ENCODE measurements around the gene EIF4G3. TPM values are rescaled to one million over a fixed set of nuclear protein-coding genes. Genes with fewer than 3 reads are reported as not detected.

EIF4G3 gene
- total RNA-seq, 1 experiment from 2014 or later = 72.0 TPM

- H3K4me1 Mint-ChIP-seq = no peaks in the 10 kb centered on the region
- no peaks in the 10 kb centered on the region for H4K20me1 ChIP-seq (ENCODE audit: control insufficient read depth, insufficient read depth, insufficient read length)
- peaks cover 41 to 73% (median 73%) of the 10 kb centered on the region in 3 experiments for H3K36me3 Mint-ChIP-seq (ENCODE audit: insufficient read depth in 1 of 3, low read depth in 3 of 3)
- H3K9me3 ChIP-seq (ENCODE audit: control insufficient read depth, low read depth, low read length) = no peaks in the 10 kb centered on the region
- no peak for TF ChIP-seq CTCF (conservative IDR thresholded peaks at IDR 0.05)
- no peaks in the 10 kb centered on the region for H3K27me3 Mint-ChIP-seq (ENCODE audit: low read depth)
- WGBS (ENCODE audit: extremely low coverage, insufficient read length, low lambda C conversion rate) = no CpG with 5 or more reads among the region's 3 CpGs
- no peak overlapping the region for H3T11ph ChIP-seq (ENCODE audit: low read length)
- H3K27ac ChIP-seq (ENCODE audit: insufficient read length, low read depth, low read length) = no peak overlapping the region
- H3K56ac ChIP-seq (ENCODE audit: insufficient read length, low read depth, low read length) = no peak overlapping the region
- DNase-seq = no peak
- no peak overlapping the region for H3K4ac ChIP-seq (ENCODE audit: low read depth, low read length)
- H2AFZ ChIP-seq (ENCODE audit: low read length) = no peak overlapping the region
- H3K18ac ChIP-seq (ENCODE audit: insufficient read length, low read depth, low read length) = no peak overlapping the region
- H3K79me1 ChIP-seq (ENCODE audit: insufficient read depth, low read depth, low read length, poor library complexity, severe bottlenecking) = no peaks in the 10 kb centered on the region
- H3K4me1 ChIP-seq (ENCODE audit: insufficient read depth, low read length) = no peaks in the 10 kb centered on the region
- no peaks in the 10 kb centered on the region for H3K27me3 ChIP-seq (ENCODE audit: insufficient read depth, low read length)
- H3K4me2 ChIP-seq (ENCODE audit: insufficient read depth, insufficient read length, low read length) = no peak overlapping the region
- no peak overlapping the region for H2BK15ac ChIP-seq (ENCODE audit: low read depth, low read length)
- H2BK5ac ChIP-seq (ENCODE audit: insufficient read length, low read length) = no peak overlapping the region
- no peaks in the 10 kb centered on the region for H3K9me3 Mint-ChIP-seq
- no peak overlapping the region for H2BK12ac ChIP-seq (ENCODE audit: insufficient read length, low read depth, low read length)
- no peak overlapping the region for H4K91ac ChIP-seq (ENCODE audit: insufficient read length, low read depth, low read length)
- no peak overlapping the region for H3K4me3 Mint-ChIP-seq
- H2BK120ac ChIP-seq (ENCODE audit: low read depth, low read length, poor library complexity, severe bottlenecking) = no peak overlapping the region
- H2AK5ac ChIP-seq (ENCODE audit: insufficient read length, low read length) = no peak overlapping the region
- H3K23ac ChIP-seq (ENCODE audit: insufficient read length, low read depth, low read length) = no peak overlapping the region
- H3K23me2 ChIP-seq (ENCODE audit: insufficient read length, low read depth, low read length, poor library complexity, severe bottlenecking) = no peaks in the 10 kb centered on the region
- no peak overlapping the region for H3K14ac ChIP-seq (ENCODE audit: insufficient read depth, low read length)
- H3K9ac ChIP-seq (ENCODE audit: extremely low read depth, insufficient read length, low read length) = no peak overlapping the region
- no peak overlapping the region for H4K5ac ChIP-seq (ENCODE audit: insufficient read length, low read depth, low read length)
- no peak overlapping the region for H3K27ac Mint-ChIP-seq
- no peak overlapping the region for H4K8ac ChIP-seq (replicated peaks; ENCODE audit: insufficient read length, low read depth, low read length)
- H3K79me2 ChIP-seq (ENCODE audit: insufficient read depth, low read length) = no peaks in the 10 kb centered on the region
- no peak overlapping the region for H2BK20ac ChIP-seq (ENCODE audit: low read depth, low read length, poor library complexity, severe bottlenecking)
These were observed 326.7 kb downstream of the EIF4G3 start for GRCh38 chr1:20850021-20850420.
